ENCODE measurements around the gene DHRS13.
"Not testable (repeated sequence)": the region's sequence is repeated elsewhere in the genome, so short reads cannot be mapped to it uniquely, and the experiment has no call there.

Gene DHRS13

DNA sequence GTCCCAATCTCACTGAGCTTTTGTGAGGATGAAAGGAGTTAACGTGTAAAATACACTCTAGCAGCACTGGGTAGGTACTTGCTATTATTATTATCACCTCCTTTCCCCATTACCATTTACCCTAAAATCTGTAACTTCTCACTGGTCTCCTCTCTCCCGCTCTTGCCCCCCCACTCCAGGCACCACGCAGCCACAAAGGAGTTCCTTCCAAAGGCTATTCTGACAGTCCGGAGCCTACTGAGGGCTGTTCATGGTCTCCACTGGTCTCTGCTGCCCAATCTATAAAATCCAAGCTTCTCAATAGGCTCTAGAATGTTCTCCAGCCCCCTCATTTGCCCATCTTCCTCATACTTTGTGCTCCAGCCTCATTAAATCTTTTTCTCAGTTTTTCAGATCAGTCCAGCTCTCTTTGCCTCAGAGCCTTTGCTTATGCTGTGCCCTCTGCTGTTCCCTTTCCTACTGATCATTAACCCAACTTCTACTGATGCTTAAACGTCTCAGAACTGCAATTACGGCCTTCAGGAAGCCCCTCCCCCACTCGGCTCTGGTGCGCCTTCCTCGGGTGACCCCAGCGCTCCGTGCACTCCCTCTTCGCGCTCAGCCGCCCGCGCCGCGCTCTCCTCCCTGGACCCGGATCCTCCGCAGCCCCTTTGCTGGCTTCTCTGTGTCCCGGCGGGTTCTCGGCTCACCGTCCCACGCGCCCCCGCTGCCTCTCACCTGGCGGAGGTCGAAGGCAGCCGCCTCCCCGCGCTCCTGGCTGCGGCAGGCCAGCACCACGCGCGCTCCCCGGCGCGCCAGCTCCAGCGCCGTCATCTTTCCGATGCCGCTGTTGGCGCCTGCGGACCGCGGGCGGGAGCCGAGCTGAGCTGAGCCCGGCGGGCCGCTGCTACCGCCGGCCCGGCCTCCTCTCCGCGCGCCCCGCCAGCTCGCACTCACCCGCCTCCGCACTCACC is 737 bp downstream of the DHRS13 start:
- DNase-seq = peak; percentile 37 to 48

- DNase-seq = no peak
Observed at GRCh38 chr17:28900986-28901726, 1.7 kb downstream of the DHRS13 start.

- DNase-seq = no peak
Observed at GRCh38 chr17:28899212-28899815, 3.6 kb downstream of the DHRS13 start.

- DNase-seq = no peak
Observed at GRCh38 chr17:28898527-28898955, 4.3 kb downstream of the DHRS13 start.

DNA sequence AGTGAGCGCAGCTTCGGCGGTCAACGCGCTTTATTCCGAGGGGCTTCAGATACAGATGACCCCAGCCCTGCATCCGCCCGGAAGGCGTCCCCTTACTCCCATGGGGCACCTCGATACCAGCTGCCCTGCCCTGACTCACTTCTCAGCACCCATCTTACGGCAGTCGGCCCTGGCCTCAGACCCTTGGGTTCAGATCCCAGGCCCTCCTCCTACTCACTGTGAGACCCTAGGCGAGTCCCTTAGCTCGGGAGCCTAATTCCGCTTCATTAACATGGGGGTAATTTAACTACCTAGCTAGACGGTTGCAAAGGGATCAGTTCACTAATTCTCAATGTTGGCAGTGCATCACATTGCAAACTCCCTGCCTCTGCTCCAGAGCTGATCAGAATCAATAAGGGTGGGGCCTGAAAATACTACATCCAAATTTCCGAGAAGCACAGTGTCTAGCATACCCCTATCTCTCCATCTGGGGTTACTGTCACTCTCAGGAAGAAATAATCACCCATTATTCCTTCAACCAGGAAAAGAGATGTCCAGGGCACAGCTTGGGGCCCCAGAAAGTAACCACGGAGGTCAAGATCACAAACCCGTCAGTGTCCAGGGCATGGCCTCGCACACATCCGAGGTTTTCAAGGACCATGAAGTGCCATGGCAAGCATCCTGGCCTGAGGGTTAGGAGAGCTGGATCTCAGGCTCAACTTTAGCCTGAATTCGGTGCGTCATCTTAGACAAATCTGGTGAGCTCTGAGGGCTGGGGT is 4.9 kb downstream of the DHRS13 start:
- no peak for DNase-seq

- peak; percentile 45 to 50 for DNase-seq
Observed at GRCh38 chr17:28896884-28897768, 5.8 kb downstream of the DHRS13 start, which contains the start of gene FLOT2. Gene FLOT2, minus strand, starts transcription at chr17:28897733. Its CDS starts 159 bp downstream, at chr17:28897574.

- DNase-seq = no peak
Observed at GRCh38 chr17:28896491-28896883, 6.4 kb downstream of the DHRS13 start.

GRCh38 chr17:28895794-28896447 is 7.0 kb downstream of the DHRS13 start:
- no peak for DNase-seq

GRCh38 chr17:28893248-28894183 is 9.4 kb downstream of the DHRS13 start:
- DNase-seq = not testable (repeated sequence)

DNA sequence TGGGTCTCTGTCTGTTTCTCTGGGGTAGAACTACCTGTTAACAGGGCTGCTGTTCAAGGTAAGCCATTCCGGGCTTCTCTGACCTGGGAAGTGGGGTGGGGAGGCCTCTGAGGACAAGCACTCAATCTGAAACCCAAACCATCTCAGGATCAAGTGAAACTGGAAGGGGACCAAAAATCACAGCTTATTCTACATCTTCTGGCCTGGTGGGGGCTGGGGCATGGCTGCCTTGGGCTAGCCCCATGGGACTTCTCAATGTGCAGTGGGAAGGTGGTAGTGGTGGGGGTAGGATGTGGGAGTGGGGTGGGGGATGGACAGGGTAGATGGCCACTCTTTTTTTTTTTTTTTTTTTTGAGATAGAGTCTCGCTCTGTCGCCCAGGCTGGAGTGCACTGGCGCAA is 10.9 kb downstream of the DHRS13 start:
- no peak for DNase-seq

- no peak for DNase-seq
Observed at GRCh38 chr17:28891201-28891600, 11.7 kb downstream of the DHRS13 start.

GRCh38 chr17:28889996-28890395 is 12.9 kb downstream of the DHRS13 start:
- DNase-seq = no peak

GRCh38 chr17:28888832-28889231 is 14.0 kb downstream of the DHRS13 start:
- DNase-seq = no peak

- no peak for DNase-seq
Observed at GRCh38 chr17:28887871-28888471, 14.9 kb downstream of the DHRS13 start.

DNA sequence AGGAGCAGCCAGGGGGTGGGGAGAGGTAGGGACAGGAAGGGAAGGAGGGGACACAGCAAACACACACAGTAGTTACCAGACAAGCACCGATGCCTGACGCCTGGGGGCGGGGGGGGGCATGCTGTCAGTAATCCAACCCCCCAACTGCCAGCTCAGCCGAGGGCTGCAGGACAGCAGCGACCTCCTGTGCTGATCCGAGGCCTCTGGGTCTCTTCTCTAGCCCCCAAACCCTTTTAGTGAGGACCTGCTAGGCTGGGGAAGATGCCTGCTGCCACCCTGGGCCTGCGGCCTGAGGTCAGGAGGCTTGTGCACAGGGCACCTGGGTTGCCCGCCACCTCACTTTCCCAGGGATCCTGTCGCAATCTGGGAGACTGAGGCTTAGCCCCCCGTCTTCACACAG is 16.9 kb downstream of the DHRS13 start:
- no peak for DNase-seq

- no peak for DNase-seq
Observed at GRCh38 chr17:28885363-28885762, 17.5 kb downstream of the DHRS13 start.

DNA sequence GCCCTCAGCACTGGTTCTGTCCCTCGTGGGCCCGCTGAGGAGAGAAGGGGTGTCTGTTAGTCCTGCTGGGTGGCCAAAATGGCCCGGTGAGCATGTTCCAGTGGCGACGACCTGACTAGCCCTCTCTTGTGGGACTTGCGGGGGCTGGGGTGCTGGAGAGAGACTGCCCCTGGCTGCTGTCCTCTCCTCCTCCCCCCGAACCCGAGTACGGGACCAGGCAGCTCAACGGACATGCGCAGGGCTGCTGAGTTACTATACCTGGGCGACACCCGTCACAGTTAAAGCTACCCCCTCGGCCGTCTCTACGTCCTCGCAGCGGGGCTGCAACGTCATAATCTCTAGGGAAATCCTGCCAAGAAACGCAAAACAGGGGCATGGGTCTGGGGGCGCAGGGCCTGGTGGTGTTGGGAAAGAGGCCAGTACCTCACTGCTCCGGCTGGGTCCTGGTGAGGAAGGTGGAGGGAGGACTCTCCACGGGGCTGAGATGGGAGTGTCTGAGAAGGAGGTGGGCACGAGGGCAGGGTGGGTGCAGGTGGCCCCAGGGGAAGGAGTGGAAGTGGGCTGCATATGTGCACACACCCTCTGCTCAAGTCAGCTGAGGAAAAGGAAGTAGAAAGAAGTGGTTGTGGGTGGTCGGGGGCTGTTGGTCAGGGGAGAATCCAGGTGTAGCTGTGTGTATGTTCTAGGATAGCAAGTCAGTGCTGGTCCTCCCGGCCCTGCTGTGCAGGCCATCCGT is 18.7 kb downstream of the DHRS13 start:
- DNase-seq = no peak

DNA sequence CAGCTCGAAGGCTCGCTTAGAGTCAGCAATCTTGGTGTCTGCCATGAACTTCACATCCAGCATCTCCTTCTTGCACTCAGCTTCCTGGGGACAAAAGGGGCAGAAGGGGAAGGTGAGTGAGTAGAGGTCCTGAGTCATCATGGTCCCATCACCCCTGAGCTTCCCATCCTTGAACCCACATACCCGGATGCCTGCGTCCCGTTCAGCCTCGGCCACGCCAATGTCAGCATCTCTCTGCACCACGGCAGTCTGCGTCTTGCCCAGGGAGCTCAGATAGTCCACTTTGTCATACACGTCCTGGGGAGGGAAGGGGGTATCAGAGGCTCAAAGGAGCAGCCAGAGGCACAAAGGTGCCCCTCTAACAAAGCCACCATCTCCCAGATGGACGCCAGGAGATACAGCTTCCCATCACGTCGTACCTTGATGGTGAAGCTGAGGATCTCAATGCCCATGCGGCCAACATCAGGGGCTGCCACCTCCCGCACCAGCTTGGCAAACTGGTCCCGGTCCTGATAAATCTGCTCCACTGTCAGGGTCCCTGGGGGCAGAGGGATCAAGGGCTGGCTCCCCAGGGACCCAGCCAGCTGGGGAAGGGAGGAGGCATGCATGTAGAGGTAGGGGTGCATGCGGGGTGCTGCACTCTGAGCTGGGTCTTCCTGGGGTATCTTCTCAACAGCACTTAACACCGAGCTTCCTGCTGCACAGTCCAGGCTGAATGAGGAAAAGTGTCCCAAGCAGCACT is 20.6 kb downstream of the DHRS13 start:
- no peak for DNase-seq

Measured in activated CD4-positive, alpha-beta T cell treated with anti-CD3 and anti-CD28 coated beads, Interleukin-2, amount 50 U/mL, for 4 hours (primary cell).